HEK293 (cell line): ENCODE results near the gene TSACC.

Experiments used
- BCL11B ChIP-seq: fragments of 450-650 bp; formaldehyde crosslinking; IDR thresholded peaks from 2 replicates; pipeline ENCODE4 v1.5.1; 2016; ENCODE audit warnings: low read depth, missing biosample characterization, missing genetic modification characterization
- KLF16 ChIP-seq: fragments of 450-650 bp; formaldehyde crosslinking; IDR thresholded peaks from 2 replicates; pipeline ENCODE4 v1.5.1; 2017; ENCODE audit warnings: missing biosample characterization, missing genetic modification characterization
- ZBTB7A ChIP-seq: fragments of 450-650 bp; formaldehyde crosslinking; IDR thresholded peaks from 2 replicates; pipeline ENCODE4 v1.5.1; 2016; ENCODE audit warnings: low read depth, missing biosample characterization, missing genetic modification characterization
- ZNF174 ChIP-seq: fragments of 450-650 bp; formaldehyde crosslinking; IDR thresholded peaks from 2 replicates; pipeline ENCODE4 v1.5.0; 2017; ENCODE audit warnings: missing biosample characterization, mild to moderate bottlenecking, missing genetic modification characterization
- ZNF24 ChIP-seq: fragments of 450-650 bp; formaldehyde crosslinking; IDR thresholded peaks from 2 replicates; pipeline ENCODE4 v1.5.1; 2016; ENCODE audit warnings: missing biosample characterization, missing genetic modification characterization
- ZNF274 ChIP-seq, 2 experiments: fragments of 200-500 bp in 1 of 2; fragments of 450-650 bp in 1 of 2; sonication (Bioruptor generic) in 1 of 2; formaldehyde crosslinking in 1 of 2; IDR thresholded peaks; 2 replicates each; pipeline versions ENCODE4 v1.5.1 to v1.6.1; 2014 to 2016; ENCODE audit warnings: borderline replicate concordance in 1 of 2, inconsistent platforms in 1 of 2, low read length in 1 of 2, missing biosample characterization in 1 of 2, missing genetic modification characterization in 1 of 2
- ZNF423 ChIP-seq: fragments of 450-650 bp; formaldehyde crosslinking; IDR thresholded peaks from 2 replicates; pipeline ENCODE4 v1.5.1; 2016; ENCODE audit warnings: missing biosample characterization, missing genetic modification characterization
- TF ChIP-seq, protein P1 (sequence below): fragments of 450-650 bp; formaldehyde crosslinking; IDR thresholded peaks from 2 replicates; pipeline ENCODE4 v1.5.1; 2016; ENCODE audit warnings: missing biosample characterization, missing genetic modification characterization
- TF ChIP-seq, protein P2 (sequence below): fragments of 450-650 bp; formaldehyde crosslinking; IDR thresholded peaks from 2 replicates; pipeline ENCODE4 v1.5.1; 2016; ENCODE audit warnings: missing biosample characterization, missing genetic modification characterization
- TF ChIP-seq, protein P3 (sequence below): fragments of 450-650 bp; formaldehyde crosslinking; IDR thresholded peaks from 2 replicates; pipeline ENCODE4 v1.5.1; 2016; ENCODE audit warnings: missing biosample characterization, missing genetic modification characterization

DNA sequence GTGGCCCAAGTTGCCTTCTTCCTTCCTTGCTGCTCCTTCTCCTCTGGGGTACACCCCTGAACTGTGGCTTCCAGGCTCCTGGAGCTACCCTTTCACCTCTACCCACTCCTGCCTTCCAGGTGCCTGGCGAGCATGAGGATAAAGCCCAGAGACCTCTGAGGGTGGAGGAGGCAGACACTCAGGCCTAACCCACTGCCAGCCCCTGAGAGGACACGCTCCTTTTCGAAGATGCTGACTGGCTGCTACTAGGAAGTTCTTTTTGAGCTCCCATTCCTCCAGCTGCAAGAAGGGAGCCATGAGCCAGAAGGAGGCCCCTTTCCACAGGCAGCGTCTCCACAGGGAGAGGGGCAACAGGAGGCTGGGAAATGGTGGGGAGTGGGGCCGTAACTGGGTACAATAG, 46.3 kb downstream of the TSACC start:
- TF ChIP-seq ZNF423 (tag by site-specific recombination) = no peak
- no peak for TF ChIP-seq ZNF24 (tag by site-specific recombination)
- no peak for TF ChIP-seq ZBTB7A (tag by site-specific recombination)
- TF ChIP-seq ZNF274 (IDR thresholded peaks at IDR 0.05; ENCODE audit: low read length) = no peak
- no peak for TF ChIP-seq ZNF274 (tag by site-specific recombination; IDR thresholded peaks at IDR 0.05; ENCODE audit: borderline replicate concordance)
- TF ChIP-seq, protein P1, sequence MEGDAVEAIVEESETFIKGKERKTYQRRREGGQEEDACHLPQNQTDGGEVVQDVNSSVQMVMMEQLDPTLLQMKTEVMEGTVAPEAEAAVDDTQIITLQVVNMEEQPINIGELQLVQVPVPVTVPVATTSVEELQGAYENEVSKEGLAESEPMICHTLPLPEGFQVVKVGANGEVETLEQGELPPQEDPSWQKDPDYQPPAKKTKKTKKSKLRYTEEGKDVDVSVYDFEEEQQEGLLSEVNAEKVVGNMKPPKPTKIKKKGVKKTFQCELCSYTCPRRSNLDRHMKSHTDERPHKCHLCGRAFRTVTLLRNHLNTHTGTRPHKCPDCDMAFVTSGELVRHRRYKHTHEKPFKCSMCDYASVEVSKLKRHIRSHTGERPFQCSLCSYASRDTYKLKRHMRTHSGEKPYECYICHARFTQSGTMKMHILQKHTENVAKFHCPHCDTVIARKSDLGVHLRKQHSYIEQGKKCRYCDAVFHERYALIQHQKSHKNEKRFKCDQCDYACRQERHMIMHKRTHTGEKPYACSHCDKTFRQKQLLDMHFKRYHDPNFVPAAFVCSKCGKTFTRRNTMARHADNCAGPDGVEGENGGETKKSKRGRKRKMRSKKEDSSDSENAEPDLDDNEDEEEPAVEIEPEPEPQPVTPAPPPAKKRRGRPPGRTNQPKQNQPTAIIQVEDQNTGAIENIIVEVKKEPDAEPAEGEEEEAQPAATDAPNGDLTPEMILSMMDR (tag by site-specific recombination) = no peak
- no peak for TF ChIP-seq BCL11B (tag by site-specific recombination)
- TF ChIP-seq, protein P2, sequence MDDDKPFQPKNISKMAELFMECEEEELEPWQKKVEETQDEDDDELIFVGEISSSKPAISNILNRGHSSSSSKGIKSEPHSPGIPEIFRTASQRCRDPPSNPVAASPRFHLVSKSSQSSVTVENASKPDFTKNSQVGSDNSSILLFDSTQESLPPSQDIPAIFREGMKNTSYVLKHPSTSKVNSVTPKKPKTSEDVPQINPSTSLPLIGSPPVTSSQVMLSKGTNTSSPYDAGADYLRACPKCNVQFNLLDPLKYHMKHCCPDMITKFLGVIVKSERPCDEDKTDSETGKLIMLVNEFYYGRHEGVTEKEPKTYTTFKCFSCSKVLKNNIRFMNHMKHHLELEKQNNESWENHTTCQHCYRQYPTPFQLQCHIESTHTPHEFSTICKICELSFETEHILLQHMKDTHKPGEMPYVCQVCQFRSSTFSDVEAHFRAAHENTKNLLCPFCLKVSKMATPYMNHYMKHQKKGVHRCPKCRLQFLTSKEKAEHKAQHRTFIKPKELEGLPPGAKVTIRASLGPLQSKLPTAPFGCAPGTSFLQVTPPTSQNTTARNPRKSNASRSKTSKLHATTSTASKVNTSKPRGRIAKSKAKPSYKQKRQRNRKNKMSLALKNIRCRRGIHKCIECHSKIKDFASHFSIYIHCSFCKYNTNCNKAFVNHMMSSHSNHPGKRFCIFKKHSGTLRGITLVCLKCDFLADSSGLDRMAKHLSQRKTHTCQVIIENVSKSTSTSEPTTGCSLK = no peak
- TF ChIP-seq, protein P3, sequence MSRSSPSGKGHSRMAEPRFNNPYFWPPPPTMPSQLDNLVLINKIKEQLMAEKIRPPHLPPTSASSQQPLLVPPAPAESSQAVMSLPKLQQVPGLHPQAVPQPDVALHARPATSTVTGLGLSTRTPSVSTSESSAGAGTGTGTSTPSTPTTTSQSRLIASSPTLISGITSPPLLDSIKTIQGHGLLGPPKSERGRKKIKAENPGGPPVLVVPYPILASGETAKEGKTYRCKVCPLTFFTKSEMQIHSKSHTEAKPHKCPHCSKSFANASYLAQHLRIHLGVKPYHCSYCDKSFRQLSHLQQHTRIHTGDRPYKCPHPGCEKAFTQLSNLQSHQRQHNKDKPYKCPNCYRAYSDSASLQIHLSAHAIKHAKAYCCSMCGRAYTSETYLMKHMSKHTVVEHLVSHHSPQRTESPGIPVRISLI (tag by site-specific recombination) = no peak
- TF ChIP-seq KLF16 (tag by site-specific recombination) = no peak
- TF ChIP-seq ZNF174 (tag by site-specific recombination) = no peak
